GM23338 (cell line): Measurements from ENCODE around the gene KRTAP10-10.

Experiments used
- EZH2 ChIP-seq: fragments of 200-600 bp; sonication (generic); IDR thresholded peaks from one replicate; pipeline ENCODE4 v1.8.0; 2017; ENCODE audit warnings: antibody characterized with exemption, mild to moderate bottlenecking, low read depth; ENCODE audit not compliant: unreplicated experiment
- JUNB ChIP-seq: IDR thresholded peaks from one replicate; pipeline ENCODE4 v1.6.1; 2016; ENCODE audit warnings: antibody characterized with exemption; ENCODE audit not compliant: unreplicated experiment
- POLR2AphosphoS5 ChIP-seq: IDR thresholded peaks from 2 replicates; pipeline ENCODE4 v1.6.1; 2016; ENCODE audit warnings: antibody characterized with exemption, low read depth
- ZNF331 ChIP-seq: fragments of 250-450 bp; sonication (Bioruptor Pico); IDR thresholded peaks from 2 replicates; pipeline ENCODE4 v1.5.0; 2020; ENCODE audit warnings: low read depth, mild to moderate bottlenecking, moderate library complexity
- TF ChIP-seq, protein P1 (sequence below), 2 experiments: fragments of 200-600 bp in 1 of 2; sonication (generic) in 1 of 2; conservative IDR thresholded peaks; 2 replicates each; pipeline versions ENCODE4 v1.5.1 to v1.6.1; 2016 to 2017; ENCODE audit warnings: antibody characterized with exemption in 2 of 2, low read depth in 2 of 2, mild to moderate bottlenecking in 2 of 2, moderate library complexity in 1 of 2
- TF ChIP-seq, protein P2 (sequence below): IDR thresholded peaks from one replicate; pipeline ENCODE4 v1.6.1; 2018; ENCODE audit warnings: antibody characterized with exemption; ENCODE audit not compliant: unreplicated experiment

DNA sequence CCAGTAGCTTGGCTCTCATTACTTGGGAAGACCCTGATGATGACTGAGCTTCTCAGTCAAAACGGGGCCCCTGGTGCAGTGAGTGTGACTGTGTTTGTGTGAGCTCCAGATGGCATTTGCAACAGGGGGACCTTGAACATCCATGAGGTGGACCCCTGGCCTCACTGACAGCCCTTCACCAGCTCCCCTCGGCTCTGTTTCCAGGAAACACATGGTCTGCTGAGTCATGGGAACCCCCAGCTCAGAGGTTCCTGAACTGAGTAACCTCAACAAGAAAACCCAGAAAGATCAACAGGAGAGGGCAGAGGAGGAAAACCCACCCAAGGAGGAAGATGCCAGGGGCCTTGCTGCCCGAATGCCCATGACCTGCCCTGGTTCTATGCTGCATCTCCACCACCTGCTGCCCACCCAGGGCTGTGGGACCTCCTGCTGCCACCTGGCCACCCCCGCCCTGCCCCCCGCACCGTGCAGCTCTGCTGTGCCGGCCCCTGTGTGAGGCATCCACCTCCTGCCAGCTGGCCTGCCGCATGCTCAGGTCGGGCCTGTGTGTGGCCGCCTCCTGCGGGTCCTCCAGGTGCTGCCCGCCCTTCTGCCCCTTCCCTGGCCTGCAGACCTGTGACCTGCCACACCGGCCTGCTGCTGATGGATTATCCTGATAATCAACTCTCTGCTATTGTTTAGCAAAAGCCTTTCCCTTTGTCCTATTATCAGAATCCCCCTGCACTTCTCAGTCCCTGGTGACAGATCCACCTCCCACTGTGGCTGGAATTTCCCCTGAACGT is 49.0 kb downstream of the KRTAP10-10 start:
- TF ChIP-seq, protein P1, sequence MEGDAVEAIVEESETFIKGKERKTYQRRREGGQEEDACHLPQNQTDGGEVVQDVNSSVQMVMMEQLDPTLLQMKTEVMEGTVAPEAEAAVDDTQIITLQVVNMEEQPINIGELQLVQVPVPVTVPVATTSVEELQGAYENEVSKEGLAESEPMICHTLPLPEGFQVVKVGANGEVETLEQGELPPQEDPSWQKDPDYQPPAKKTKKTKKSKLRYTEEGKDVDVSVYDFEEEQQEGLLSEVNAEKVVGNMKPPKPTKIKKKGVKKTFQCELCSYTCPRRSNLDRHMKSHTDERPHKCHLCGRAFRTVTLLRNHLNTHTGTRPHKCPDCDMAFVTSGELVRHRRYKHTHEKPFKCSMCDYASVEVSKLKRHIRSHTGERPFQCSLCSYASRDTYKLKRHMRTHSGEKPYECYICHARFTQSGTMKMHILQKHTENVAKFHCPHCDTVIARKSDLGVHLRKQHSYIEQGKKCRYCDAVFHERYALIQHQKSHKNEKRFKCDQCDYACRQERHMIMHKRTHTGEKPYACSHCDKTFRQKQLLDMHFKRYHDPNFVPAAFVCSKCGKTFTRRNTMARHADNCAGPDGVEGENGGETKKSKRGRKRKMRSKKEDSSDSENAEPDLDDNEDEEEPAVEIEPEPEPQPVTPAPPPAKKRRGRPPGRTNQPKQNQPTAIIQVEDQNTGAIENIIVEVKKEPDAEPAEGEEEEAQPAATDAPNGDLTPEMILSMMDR (conservative IDR thresholded peaks at IDR 0.05; ENCODE audit: low read depth in 2 of 2), result no peak
- TF ChIP-seq, protein P2, sequence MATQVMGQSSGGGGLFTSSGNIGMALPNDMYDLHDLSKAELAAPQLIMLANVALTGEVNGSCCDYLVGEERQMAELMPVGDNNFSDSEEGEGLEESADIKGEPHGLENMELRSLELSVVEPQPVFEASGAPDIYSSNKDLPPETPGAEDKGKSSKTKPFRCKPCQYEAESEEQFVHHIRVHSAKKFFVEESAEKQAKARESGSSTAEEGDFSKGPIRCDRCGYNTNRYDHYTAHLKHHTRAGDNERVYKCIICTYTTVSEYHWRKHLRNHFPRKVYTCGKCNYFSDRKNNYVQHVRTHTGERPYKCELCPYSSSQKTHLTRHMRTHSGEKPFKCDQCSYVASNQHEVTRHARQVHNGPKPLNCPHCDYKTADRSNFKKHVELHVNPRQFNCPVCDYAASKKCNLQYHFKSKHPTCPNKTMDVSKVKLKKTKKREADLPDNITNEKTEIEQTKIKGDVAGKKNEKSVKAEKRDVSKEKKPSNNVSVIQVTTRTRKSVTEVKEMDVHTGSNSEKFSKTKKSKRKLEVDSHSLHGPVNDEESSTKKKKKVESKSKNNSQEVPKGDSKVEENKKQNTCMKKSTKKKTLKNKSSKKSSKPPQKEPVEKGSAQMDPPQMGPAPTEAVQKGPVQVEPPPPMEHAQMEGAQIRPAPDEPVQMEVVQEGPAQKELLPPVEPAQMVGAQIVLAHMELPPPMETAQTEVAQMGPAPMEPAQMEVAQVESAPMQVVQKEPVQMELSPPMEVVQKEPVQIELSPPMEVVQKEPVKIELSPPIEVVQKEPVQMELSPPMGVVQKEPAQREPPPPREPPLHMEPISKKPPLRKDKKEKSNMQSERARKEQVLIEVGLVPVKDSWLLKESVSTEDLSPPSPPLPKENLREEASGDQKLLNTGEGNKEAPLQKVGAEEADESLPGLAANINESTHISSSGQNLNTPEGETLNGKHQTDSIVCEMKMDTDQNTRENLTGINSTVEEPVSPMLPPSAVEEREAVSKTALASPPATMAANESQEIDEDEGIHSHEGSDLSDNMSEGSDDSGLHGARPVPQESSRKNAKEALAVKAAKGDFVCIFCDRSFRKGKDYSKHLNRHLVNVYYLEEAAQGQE, result no peak
- TF ChIP-seq POLR2AphosphoS5 (no peak), EZH2 (no peak), JUNB (no peak), ZNF331 (CRISPR knock-in tag) (no peak)
